HG02798 (cell line): ENCODE measurements around the gene TMEM161B.
"Not testable (repeated sequence)": the region's sequence is repeated elsewhere in the genome, so short reads cannot be mapped to it uniquely, and the experiment has no call there.

Experiments used
- ATAC-seq: cut with Tn5 transposase; IDR thresholded peaks from one replicate; pipeline ENCODE4 v1.9.1; 2021; ENCODE audit warnings: mild to moderate bottlenecking; ENCODE audit not compliant: unreplicated experiment, poor library complexity

TMEM161B gene

GRCh38 chr5:88268385-88269184 is at the start of gene TMEM161B:
Gene TMEM161B (minus strand): TSS chr5:88268845. CDS start chr5:88268723, 122 bp downstream.
- ATAC-seq = peak; percentile 99

GRCh38 chr5:88304356-88304755 is 35.7 kb upstream of the TMEM161B start:
- ATAC-seq = no peak

GRCh38 chr5:88298425-88298824 is 29.8 kb upstream of the TMEM161B start:
- ATAC-seq = no peak

- no peak for ATAC-seq
Measured at GRCh38 chr5:88290801-88291200, 22.2 kb upstream of the TMEM161B start.

- no peak for ATAC-seq
Measured at GRCh38 chr5:88288528-88289197, 20.0 kb upstream of the TMEM161B start.

GRCh38 chr5:88287846-88288527 is 19.3 kb upstream of the TMEM161B start:
- no peak for ATAC-seq

GRCh38 chr5:88287302-88287701 is 18.7 kb upstream of the TMEM161B start:
- ATAC-seq = no peak

GRCh38 chr5:88283690-88284089 is 15.0 kb upstream of the TMEM161B start:
- no peak for ATAC-seq

GRCh38 chr5:88281322-88281721 is 12.7 kb upstream of the TMEM161B start:
- no peak for ATAC-seq

- ATAC-seq = no peak
Measured at GRCh38 chr5:88279584-88279983, 10.9 kb upstream of the TMEM161B start.

GRCh38 chr5:88276378-88276777 is 7.7 kb upstream of the TMEM161B start:
- no peak for ATAC-seq

- no peak for ATAC-seq
Measured at GRCh38 chr5:88275581-88275980, 6.9 kb upstream of the TMEM161B start.

GRCh38 chr5:88269222-88269771 is 652 bp upstream of the TMEM161B start:
- ATAC-seq = peak; percentile 18

- ATAC-seq = not testable (repeated sequence)
Measured at GRCh38 chr5:88264565-88264964, 4.1 kb downstream of the TMEM161B start.

GRCh38 chr5:88263349-88263748 is 5.3 kb downstream of the TMEM161B start:
- no peak for ATAC-seq

GRCh38 chr5:88262116-88262515 is 6.5 kb downstream of the TMEM161B start:
- ATAC-seq = no peak

- no peak for ATAC-seq
Measured at GRCh38 chr5:88258636-88259035, 10.0 kb downstream of the TMEM161B start.

GRCh38 chr5:88256872-88257271 is 11.8 kb downstream of the TMEM161B start:
- no peak for ATAC-seq

- ATAC-seq = no peak
Measured at GRCh38 chr5:88256037-88256436, 12.6 kb downstream of the TMEM161B start.

GRCh38 chr5:88254320-88254719 is 14.3 kb downstream of the TMEM161B start:
- no peak for ATAC-seq
